Calu3 (cell line): ENCODE results near the gene SIL1. TPM values are rescaled to one million over a fixed set of nuclear protein-coding genes. Genes with fewer than 3 reads are reported as not detected.
A peak's percentile ranks its signal among the peaks of the same experiment; 100 is the strongest.

Source experiments
- Bru-seq: library from RNA; stranded (reverse); fragments of 400-500 nt; gene quantifications from one replicate; lab custom pipeline; 2021; lab: Mats Ljungman, UMichigan
- BruChase-seq, 2 experiments: library from RNA; stranded (reverse); fragments of 400-500 nt; gene quantifications; one replicate each; lab custom pipeline; 2021; lab: Mats Ljungman, UMichigan
- BruUV-seq: library from RNA; stranded (reverse); fragments of 400-500 nt; replicated peaks from 2 replicates; lab custom pipeline; 2021; lab: Mats Ljungman, UMichigan
- CTCF ChIA-PET: fragments of 300-600 bp; sonication (Branson Sonifier 250); formaldehyde crosslinking; loops from one replicate; lab custom pipeline; 2022; ENCODE audit warnings: antibody characterized with exemption; lab: Charles Lee
- DNase-seq: peaks from one replicate; pipeline ENCODE4 v3.0.0; 2022
- H3K27ac Mint-ChIP-seq: one replicate; pipeline ENCODE4 v1.8.0; 2022; ENCODE audit warnings: mixed read lengths; ENCODE audit not compliant: unreplicated experiment
- H3K27me3 Mint-ChIP-seq: one replicate; pipeline ENCODE4 v1.8.0; 2022; ENCODE audit warnings: mixed read lengths; ENCODE audit not compliant: unreplicated experiment
- H3K36me3 Mint-ChIP-seq: one replicate; pipeline ENCODE4 v1.8.0; 2022; ENCODE audit warnings: mild to moderate bottlenecking, moderate library complexity, mixed read lengths; ENCODE audit not compliant: insufficient read depth, unreplicated experiment
- H3K4me1 Mint-ChIP-seq: one replicate; pipeline ENCODE4 v1.8.0; 2022; ENCODE audit warnings: mild to moderate bottlenecking, low read depth, mixed read lengths; ENCODE audit not compliant: unreplicated experiment
- H3K4me3 Mint-ChIP-seq: one replicate; pipeline ENCODE4 v1.8.0; 2022; ENCODE audit warnings: mild to moderate bottlenecking, low read depth, moderate library complexity, mixed read lengths; ENCODE audit not compliant: unreplicated experiment
- H3K9me3 Mint-ChIP-seq: one replicate; pipeline ENCODE4 v1.8.0; 2022; ENCODE audit warnings: low read depth, mixed read lengths; ENCODE audit not compliant: unreplicated experiment
- CTCF ChIP-seq: fragments of 200-600 bp; IDR thresholded peaks from one replicate; pipeline ENCODE4 v1.8.0; 2022; ENCODE audit warnings: antibody characterized with exemption; ENCODE audit not compliant: unreplicated experiment
- intact Hi-C: fragments of 100-400 bp; cut with micrococcal nuclease; formaldehyde crosslinking; loops from one replicate; pipeline ENCODE4 v1.10.0; 2022; ENCODE audit not compliant: unreplicated experiment
- long read RNA-seq: library from polyadenylated mRNA; stranded (forward); transcript quantifications from one replicate; pipeline ENCODE4 v2.0.0, GENCODE V29; 2022
- total RNA-seq: library from RNA; stranded (reverse); gene quantifications from 2 replicates; pipeline ENCODE4 v1.2.3, GENCODE V29; 2022

The SIL1 gene
- total RNA-seq (45.8 and 61.2 TPM in 2 replicates), Bru-seq, nascent RNA (percentile 78 among the genes with signal in this experiment), BruChase-seq, experiment 1, labeled RNA remaining after a 6-hour chase (percentile 68 among the genes with signal in this experiment), BruChase-seq, experiment 2, labeled RNA remaining after a 2-hour chase (percentile 67 among the genes with signal in this experiment)
- long read RNA-seq, transcript SIL1-202 (10 exons, 1,923 nt), result major isoform, 85 of 179 reads
- long read RNA-seq, partial matches to known transcripts, result 2 of 179 reads
- long read RNA-seq, other reads (novel, unspliced or antisense), result 89 of 179 reads

- Mint-ChIP-seq H3K27me3 (no peaks in the 10 kb centered on the region), H3K9me3 (no peaks in the 10 kb centered on the region), H3K36me3 (peaks cover 35% of the 10 kb centered on the region), H3K27ac (peak within 1 kb of the TSS; percentile 87), H3K4me3 (peak within 1 kb of the TSS; percentile 85), H3K4me1 (peaks cover 9% of the 10 kb centered on the region)
- intact Hi-C loops, result no loop called here
- peak; percentile 98 for DNase-seq
- CTCF ChIA-PET, result no interaction called here
- BruUV-seq, result TSS peak; percentile 70
- TF ChIP-seq CTCF, result no peak
Observed at GRCh38 chr5:139197710-139198669, at the start of gene SIL1. Gene SIL1 (minus strand): TSS chr5:139198368. CDS start chr5:139127843, 70,525 bp downstream.

GRCh38 chr5:139246394-139246793 is 48.2 kb upstream of the SIL1 start:
- no peak overlapping the region for H3K27ac Mint-ChIP-seq
- no peaks in the 10 kb centered on the region for H3K36me3 Mint-ChIP-seq
- BruUV-seq, result no TSS peak
- H3K4me1 Mint-ChIP-seq, result peaks cover 15% of the 10 kb centered on the region
- H3K27me3 Mint-ChIP-seq, result peaks cover 13% of the 10 kb centered on the region
- H3K9me3 Mint-ChIP-seq, result no peaks in the 10 kb centered on the region
- TF ChIP-seq CTCF, result no peak
- no peak overlapping the region for H3K4me3 Mint-ChIP-seq
- CTCF ChIA-PET, result interaction anchor here (0.6 kb wide), 1 partner anchor 204 kb away, joined by 3 read pairs; no protein-coding TSS in a partner anchor
- intact Hi-C loops, result no loop called here
- peak; percentile 45 for DNase-seq

GRCh38 chr5:139245637-139246339 is 47.6 kb upstream of the SIL1 start:
- BruUV-seq, result no TSS peak
- no peak for DNase-seq
- intact Hi-C loops, result no loop called here
- H3K27ac Mint-ChIP-seq, result no peak overlapping the region
- CTCF ChIA-PET, result interaction anchor here (0.6 kb wide), 2 partner anchors 42 to 204 kb away, joined by 3 read pairs; no protein-coding TSS in a partner anchor
- no peaks in the 10 kb centered on the region for H3K9me3 Mint-ChIP-seq
- no peak for TF ChIP-seq CTCF
- H3K4me3 Mint-ChIP-seq, result no peak overlapping the region
- no peaks in the 10 kb centered on the region for H3K36me3 Mint-ChIP-seq
- H3K27me3 Mint-ChIP-seq, result peaks cover 19% of the 10 kb centered on the region
- peaks cover 15% of the 10 kb centered on the region for H3K4me1 Mint-ChIP-seq
